Left forelimb (tissue), 1 donor: ENCODE results near the gene RFLNA.
"Not testable (repeated sequence)": the region's sequence is repeated elsewhere in the genome, so short reads cannot be mapped to it uniquely, and the experiment has no call there.

Source experiments
- DNase-seq: peaks from one replicate; pipeline ENCODE4 v3.0.0-alpha.2; 2018; ENCODE audit warnings: low spot score

RFLNA gene

DNA sequence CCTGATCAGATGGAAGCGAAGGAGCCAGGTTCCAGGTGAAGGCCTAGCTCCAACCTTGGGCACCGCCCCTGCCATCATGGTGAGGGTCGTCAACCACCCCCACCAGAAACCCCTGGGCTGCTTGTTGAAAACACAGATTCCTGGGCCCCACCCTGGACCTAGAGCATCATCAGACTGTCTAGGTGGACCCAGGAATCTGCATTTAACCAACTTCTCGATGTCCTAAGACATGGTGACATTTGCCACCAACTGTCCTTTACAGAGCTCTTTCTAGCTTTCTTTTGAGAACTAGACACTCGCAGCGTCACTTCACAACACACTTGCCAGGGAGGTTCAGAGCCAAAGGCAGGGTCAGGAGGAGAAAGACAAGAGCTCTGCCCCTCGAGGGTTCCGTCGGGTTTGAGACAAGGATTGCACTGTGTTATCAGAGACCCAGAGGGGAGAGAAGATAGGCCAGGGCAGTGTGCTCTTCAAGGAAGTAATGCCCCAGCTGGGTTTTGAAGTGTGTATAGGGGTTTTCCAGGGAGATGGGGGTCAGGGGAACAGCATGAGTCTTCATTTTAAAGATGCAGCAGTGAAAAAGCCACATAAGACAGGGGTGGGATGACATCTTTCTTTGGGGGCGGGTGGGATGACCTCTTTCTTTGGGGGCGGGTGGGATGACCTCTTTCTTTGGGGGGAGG is 24.6 kb downstream of the RFLNA start:
- no peak for DNase-seq

DNA sequence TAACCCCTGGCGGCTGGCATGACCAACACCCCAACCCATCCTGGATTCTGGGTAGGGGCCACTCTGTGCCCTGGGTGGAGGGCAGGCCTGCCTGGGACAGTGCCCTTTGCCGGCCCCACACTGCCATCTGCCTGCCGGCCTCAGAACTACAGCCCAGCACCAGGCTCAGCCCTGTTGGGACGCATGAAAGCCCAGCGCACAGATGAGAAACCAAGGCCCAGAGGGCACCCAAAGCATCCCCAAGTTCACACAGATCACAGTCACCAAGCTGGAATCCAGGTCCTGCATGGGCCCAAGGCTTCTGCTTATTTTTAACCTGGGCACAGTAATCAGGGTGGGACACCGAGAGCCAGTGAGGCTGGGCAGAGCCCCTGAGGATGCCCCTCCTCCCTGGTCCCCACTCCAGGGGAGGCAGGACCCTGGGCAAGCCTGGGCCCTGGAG is 26.2 kb downstream of the RFLNA start:
- peak; percentile 84 for DNase-seq

DNA sequence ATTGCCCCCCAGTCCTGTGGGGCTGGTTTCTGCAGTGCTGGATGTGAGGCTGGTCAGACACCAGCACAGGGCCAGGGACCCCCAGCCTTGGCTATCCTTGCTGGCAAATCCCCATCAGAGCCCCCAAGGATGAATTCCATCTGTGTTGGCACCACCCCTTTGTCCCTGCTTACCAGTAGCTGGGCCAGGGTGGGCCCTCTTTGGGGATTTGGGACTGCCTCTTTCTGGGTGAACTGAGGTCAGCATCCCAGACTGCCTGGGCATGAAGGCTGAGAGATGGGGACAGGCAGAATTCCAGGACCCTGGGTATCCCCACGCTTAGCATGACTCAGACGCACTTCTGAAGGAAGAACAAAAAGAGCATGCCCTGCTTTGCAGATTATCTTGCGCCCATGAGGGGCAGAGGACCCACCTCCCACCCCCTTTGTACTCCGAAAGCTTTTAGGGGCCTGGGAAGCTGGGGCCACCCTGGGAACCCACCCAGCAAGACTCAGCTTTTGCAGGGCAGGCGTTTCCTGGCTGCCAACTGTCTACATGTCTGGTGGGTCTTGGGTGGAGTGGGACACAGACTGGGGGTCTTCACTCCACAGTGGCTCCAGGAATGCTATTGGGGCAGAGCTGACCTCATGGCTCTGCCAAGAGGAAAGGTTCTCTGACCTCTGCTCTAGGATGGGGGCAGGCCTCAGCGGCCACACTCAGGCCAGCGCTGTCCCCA is 26.8 kb downstream of the RFLNA start:
- no peak for DNase-seq

DNA sequence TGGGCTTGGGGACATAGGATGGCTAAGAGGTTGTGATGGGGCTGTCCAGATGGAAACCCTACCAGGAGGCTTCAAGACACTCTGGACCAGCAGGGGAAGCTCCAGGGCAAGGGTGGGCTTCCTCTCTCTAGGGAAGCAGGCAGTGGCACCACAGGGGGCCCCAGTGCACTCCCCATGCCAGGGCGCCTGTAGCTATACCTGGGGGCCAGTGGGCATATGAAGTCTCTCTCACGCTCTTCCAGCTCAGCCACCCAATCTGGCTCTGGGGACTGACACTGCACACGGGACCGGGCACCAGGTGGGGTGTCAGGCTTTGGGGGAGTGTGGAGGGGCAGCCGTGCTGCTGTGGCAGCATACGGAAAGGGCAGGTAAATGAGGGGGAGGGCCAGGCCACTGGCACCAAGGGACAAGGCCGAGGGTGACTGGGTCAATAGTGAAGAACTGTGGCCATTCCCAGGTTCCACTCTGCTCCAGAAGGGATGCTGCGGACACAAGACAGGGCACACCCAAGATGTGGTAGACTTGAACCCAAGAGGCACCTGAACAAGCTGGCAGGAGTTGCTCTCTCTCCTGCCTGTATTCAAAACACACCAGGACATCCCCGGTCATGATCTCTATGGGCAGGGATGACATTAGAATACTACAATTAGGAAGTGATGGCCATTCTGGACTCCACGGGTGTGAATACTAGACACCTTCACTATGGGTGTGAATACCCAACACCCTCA is 27.5 kb downstream of the RFLNA start:
- DNase-seq = no peak

- DNase-seq = not testable (repeated sequence)
Measured at GRCh38 chr12:124322999-124323328, 28.1 kb downstream of the RFLNA start.

- DNase-seq = no peak
Measured at GRCh38 chr12:124323771-124324530, 29.1 kb downstream of the RFLNA start.

- no peak for DNase-seq
Measured at GRCh38 chr12:124324803-124325705, 30.2 kb downstream of the RFLNA start.

DNA sequence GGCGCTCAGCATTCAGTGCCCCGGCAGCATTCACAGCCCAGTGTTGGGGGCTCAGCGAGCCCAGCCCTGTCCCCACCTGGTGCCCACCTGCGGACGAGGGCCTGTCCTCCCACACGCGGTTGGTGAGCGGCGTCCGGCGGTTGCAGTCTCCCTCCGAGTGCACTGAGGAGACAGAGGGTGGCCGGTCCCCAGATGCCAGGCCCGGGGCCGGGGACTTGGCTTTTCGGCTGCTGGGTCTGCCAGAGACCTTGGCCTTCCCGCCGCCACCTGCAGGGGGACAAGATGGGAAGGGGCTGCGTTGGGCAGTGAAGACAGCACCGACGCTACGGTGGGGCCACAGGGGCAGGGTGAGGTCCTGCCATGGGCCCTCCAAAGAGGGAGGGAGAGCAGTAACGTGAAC is 31.2 kb downstream of the RFLNA start:
- DNase-seq = no peak

- DNase-seq = no peak
Measured at GRCh38 chr12:124326871-124327270, 32.0 kb downstream of the RFLNA start.

GRCh38 chr12:124327362-124328043 is 32.6 kb downstream of the RFLNA start:
- no peak for DNase-seq

GRCh38 chr12:124328116-124328515 is 33.2 kb downstream of the RFLNA start:
- no peak for DNase-seq

GRCh38 chr12:124328636-124329035 is 33.7 kb downstream of the RFLNA start:
- DNase-seq = no peak

GRCh38 chr12:124332058-124332672 is 37.3 kb downstream of the RFLNA start:
- no peak for DNase-seq

DNA sequence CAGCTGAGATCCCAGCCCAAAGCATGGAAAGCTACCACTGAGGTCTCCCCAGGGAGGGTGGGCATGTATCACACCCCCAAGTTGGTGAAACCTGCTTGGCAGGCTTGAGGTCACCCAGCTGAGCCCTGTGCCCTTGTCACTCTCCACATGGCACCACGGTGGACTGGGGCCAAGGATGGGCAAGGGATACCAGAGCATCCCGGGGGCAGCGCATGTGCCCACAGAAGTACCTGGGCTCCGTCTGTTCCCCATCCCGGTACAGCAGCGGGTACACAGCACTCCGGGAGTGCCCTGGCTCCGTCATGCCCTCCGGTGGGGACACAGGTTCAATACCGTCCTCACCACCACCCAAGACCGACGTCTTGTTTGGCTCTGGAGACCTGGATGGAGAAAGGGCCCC is 38.0 kb downstream of the RFLNA start:
- DNase-seq = no peak

DNA sequence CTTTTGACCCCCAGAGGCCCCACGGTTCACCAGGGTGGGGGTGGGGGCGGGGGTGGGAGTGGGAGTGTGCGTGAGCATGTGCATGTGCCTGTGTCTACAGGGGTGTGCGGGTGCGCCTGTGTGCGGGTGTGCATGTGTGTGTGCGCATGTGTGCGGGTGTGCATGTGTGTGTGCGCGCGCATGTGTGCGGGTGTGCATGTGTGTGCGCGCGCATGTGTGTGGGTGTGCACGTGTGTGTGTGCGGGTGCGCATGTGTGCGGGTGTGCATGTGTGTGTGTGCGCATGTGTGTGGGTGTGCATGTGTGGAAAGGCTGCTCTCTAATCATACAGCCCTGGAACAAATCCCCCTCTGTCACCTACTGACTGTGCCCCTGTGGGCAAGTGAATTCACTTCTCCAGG is 38.8 kb downstream of the RFLNA start:
- DNase-seq = no peak

GRCh38 chr12:124334266-124334665 is 39.4 kb downstream of the RFLNA start:
- no peak for DNase-seq

- no peak for DNase-seq
Measured at GRCh38 chr12:124334976-124335375, 40.1 kb downstream of the RFLNA start.

DNA sequence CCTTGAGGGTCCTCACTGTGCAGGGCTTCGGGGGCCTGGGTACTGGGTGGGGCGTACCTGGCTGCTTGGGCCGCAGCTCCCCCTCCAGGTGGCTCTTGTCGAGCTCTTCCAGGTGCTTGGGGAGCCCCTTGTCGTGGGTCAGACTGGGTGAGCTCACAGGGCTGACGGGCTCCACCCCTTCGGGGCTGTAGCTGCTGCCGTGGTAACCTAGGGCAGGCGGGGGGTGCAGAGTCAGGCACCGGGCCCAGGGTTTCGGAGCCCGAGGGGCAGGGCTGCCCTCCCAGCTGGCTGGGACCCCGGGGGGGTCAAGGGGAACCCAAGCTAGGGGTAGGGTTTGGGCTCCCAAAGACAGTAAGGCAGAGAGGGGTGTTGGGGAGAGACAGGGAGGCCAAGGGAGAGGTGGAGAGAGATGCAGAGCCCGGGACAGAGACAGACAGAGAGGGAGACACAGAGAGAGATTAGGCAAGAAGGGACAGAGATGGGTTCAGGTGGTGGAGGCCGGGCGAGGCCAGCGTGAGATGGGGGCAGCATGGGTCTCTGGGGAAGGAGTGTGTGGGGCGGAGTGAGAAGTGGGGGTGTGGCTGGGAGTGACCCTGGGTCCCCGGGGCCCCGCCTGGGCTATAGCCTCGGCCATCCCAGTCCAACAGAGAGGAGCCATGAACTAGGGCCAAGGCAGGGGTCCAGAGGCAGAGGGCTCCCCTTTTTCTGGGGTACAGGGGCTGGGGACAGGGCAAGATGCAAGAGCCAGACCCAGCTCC is 40.7 kb downstream of the RFLNA start:
- DNase-seq = no peak

GRCh38 chr12:124336184-124336437 is 41.2 kb downstream of the RFLNA start:
- DNase-seq = no peak
